ENCODE results near the gene CLDND1.

GRCh38 chr3:98528474-98529346 is 6.0 kb upstream of the CLDND1 start:
- TF ChIP-seq CTCF (IDR thresholded peaks at IDR 0.05) (no peak), REST (IDR thresholded peaks at IDR 0.05; ENCODE audit: insufficient read depth in 1 of 2, low read depth in 2 of 2, low read length in 1 of 2) (no peak), POLR2AphosphoS5 (IDR thresholded peaks at IDR 0.05; ENCODE audit: low read depth, low read length) (no peak)

Measured in Panc1 (cell line).